PFSK-1 (cell line): Measurements from ENCODE around the gene MIEF1.

Experiments
- FOXP2 ChIP-seq: optimal IDR thresholded peaks from 2 replicates; pipeline ENCODE3; 2011; ENCODE audit warnings: borderline replicate concordance, control low read depth, inconsistent platforms; ENCODE audit not compliant: insufficient read depth; ENCODE audit errors: extremely low read length, extremely low read depth
- POLR2AphosphoS5 ChIP-seq: IDR thresholded peaks from 2 replicates; pipeline ENCODE4 v1.6.1; 2012; ENCODE audit warnings: low read depth, mild to moderate bottlenecking, control low read depth, low read length, moderate library complexity
- REST ChIP-seq, 2 experiments: IDR thresholded peaks; 2 replicates each; pipeline versions ENCODE4 v1.6.1 to v1.8.0; 2011 to 2012; ENCODE audit warnings: low read depth in 2 of 2, low read length in 2 of 2, control low read depth in 1 of 2, inconsistent platforms in 1 of 2, mild to moderate bottlenecking in 1 of 2, moderate library complexity in 1 of 2; ENCODE audit not compliant: insufficient read depth in 1 of 2
- SIN3A ChIP-seq: IDR thresholded peaks from 2 replicates; pipeline ENCODE4 v1.6.1; 2012; ENCODE audit warnings: mild to moderate bottlenecking, low read length, moderate library complexity, borderline replicate concordance; ENCODE audit not compliant: insufficient read depth
- TAF1 ChIP-seq: IDR thresholded peaks from 2 replicates; pipeline ENCODE4 v1.6.1; 2012; ENCODE audit warnings: low read length, control low read depth, borderline replicate concordance; ENCODE audit not compliant: insufficient read depth

GRCh38 chr22:39500101-39500500, 2.0 kb upstream of the MIEF1 start:
- no peak for TF ChIP-seq REST (IDR thresholded peaks at IDR 0.05; ENCODE audit: insufficient read depth in 1 of 2, low read depth in 2 of 2, low read length in 2 of 2)
- TF ChIP-seq TAF1, result no peak
- TF ChIP-seq POLR2AphosphoS5, result no peak
- TF ChIP-seq FOXP2, result no peak
- TF ChIP-seq SIN3A, result no peak
